WTC11 (cell line): ENCODE measurements around the gene RAB22A. TPM values are rescaled to one million over a fixed set of nuclear protein-coding genes. Genes with fewer than 3 reads are reported as not detected.
"Not testable (repeated sequence)": the region's sequence is repeated elsewhere in the genome, so short reads cannot be mapped to it uniquely, and the experiment has no call there.

Experiments used
- ATAC-seq: fragments of 200-7000 bp; cut with Tn5 transposase; 2 replicates; pipeline ENCODE4 v1.10.0; 2021; ENCODE audit warnings: mild to moderate bottlenecking, moderate library complexity
- CTCF ChIA-PET: fragments of 300-600 bp; sonication (Branson Sonifier 250); formaldehyde crosslinking; loops from one replicate; lab custom pipeline; 2021; ENCODE audit warnings: antibody characterized with exemption; lab: Charles Lee
- POLR2A ChIA-PET: fragments of 350-600 bp; sonication (Branson Sonifier 250); formaldehyde crosslinking; loops from one replicate; lab custom pipeline; 2021; ENCODE audit warnings: antibody characterized with exemption; lab: Charles Lee
- DNase-seq: peaks from one replicate; pipeline ENCODE4 v3.0.0; 2021; ENCODE audit warnings: low spot score
- H3K27ac Mint-ChIP-seq: 2 replicates; pipeline ENCODE4 v1.8.0; 2021; ENCODE audit warnings: mixed read lengths
- H3K27me3 Mint-ChIP-seq: 2 replicates; pipeline ENCODE4 v1.8.0; 2021; ENCODE audit warnings: low read depth, mild to moderate bottlenecking, moderate library complexity, mixed read lengths
- H3K36me3 Mint-ChIP-seq: 2 replicates; pipeline ENCODE4 v1.8.0; 2021; ENCODE audit warnings: mixed read lengths
- H3K4me1 Mint-ChIP-seq: 2 replicates; pipeline ENCODE4 v1.8.0; 2022; ENCODE audit warnings: mixed read lengths
- H3K4me3 Mint-ChIP-seq: 2 replicates; pipeline ENCODE4 v1.8.0; 2021; ENCODE audit warnings: mild to moderate bottlenecking, moderate library complexity, mixed read lengths
- H3K9me3 Mint-ChIP-seq: 2 replicates; pipeline ENCODE4 v1.8.0; 2021; ENCODE audit warnings: mixed read lengths
- ARID4B ChIP-seq: sonication (generic); formaldehyde crosslinking; IDR thresholded peaks from 2 replicates; pipeline ENCODE4 v1.8.0; 2023; ENCODE audit warnings: missing genetic modification reagents, mild to moderate bottlenecking, borderline replicate concordance
- ATF1 ChIP-seq: sonication (generic); formaldehyde crosslinking; IDR thresholded peaks from 2 replicates; pipeline ENCODE4 v1.8.1; 2023; ENCODE audit warnings: mild to moderate bottlenecking, moderate library complexity, missing genetic modification reagents
- ELF4 ChIP-seq: sonication (generic); formaldehyde crosslinking; IDR thresholded peaks from 2 replicates; pipeline ENCODE4 v1.8.1; 2022; ENCODE audit warnings: low read depth, mild to moderate bottlenecking, moderate library complexity, missing genetic modification reagents
- ESRRA ChIP-seq: sonication (generic); formaldehyde crosslinking; IDR thresholded peaks from 2 replicates; pipeline ENCODE4 v1.8.1; 2022; ENCODE audit warnings: mild to moderate bottlenecking, missing genetic modification reagents, borderline replicate concordance
- FOXP1 ChIP-seq: sonication (generic); formaldehyde crosslinking; IDR thresholded peaks from 2 replicates; pipeline ENCODE4 v1.8.0; 2022; ENCODE audit warnings: missing genetic modification reagents, mild to moderate bottlenecking, moderate library complexity, borderline replicate concordance
- IRF2 ChIP-seq: sonication (generic); formaldehyde crosslinking; IDR thresholded peaks from 2 replicates; pipeline ENCODE4 v1.8.0; 2022; ENCODE audit warnings: low read depth, missing genetic modification reagents, borderline replicate concordance
- MXD4 ChIP-seq: fragments of 250-450 bp; sonication (Bioruptor Pico); IDR thresholded peaks from 2 replicates; pipeline ENCODE4 v1.8.0; 2021; ENCODE audit warnings: mild to moderate bottlenecking, moderate library complexity, borderline replicate concordance
- NFYB ChIP-seq: sonication (generic); formaldehyde crosslinking; conservative IDR thresholded peaks from 2 replicates; pipeline ENCODE4 v1.8.0; 2022; ENCODE audit warnings: low read depth, missing genetic modification reagents
- SOX15 ChIP-seq: fragments of 250-450 bp; sonication (Bioruptor Pico); IDR thresholded peaks from 2 replicates; pipeline ENCODE4 v1.9.0; 2021; ENCODE audit warnings: mild to moderate bottlenecking
- SP1 ChIP-seq: sonication (generic); formaldehyde crosslinking; conservative IDR thresholded peaks from 2 replicates; pipeline ENCODE4 v1.8.1; 2022; ENCODE audit warnings: missing genetic modification reagents
- TEAD4 ChIP-seq: sonication (generic); formaldehyde crosslinking; IDR thresholded peaks from 2 replicates; pipeline ENCODE4 v1.8.0; 2022; ENCODE audit warnings: mild to moderate bottlenecking, missing genetic modification reagents
- USF2 ChIP-seq: sonication (generic); formaldehyde crosslinking; IDR thresholded peaks from 2 replicates; pipeline ENCODE4 v1.8.1; 2023; ENCODE audit warnings: mild to moderate bottlenecking, missing genetic modification reagents, moderate library complexity
- ZMAT4 ChIP-seq: fragments of 250-450 bp; sonication (Bioruptor Pico); IDR thresholded peaks from 2 replicates; pipeline ENCODE4 v1.9.0; 2021; ENCODE audit warnings: mild to moderate bottlenecking
- ZNF219 ChIP-seq: sonication (generic); formaldehyde crosslinking; IDR thresholded peaks from 2 replicates; pipeline ENCODE4 v1.8.0; 2023; ENCODE audit warnings: missing genetic modification reagents, mild to moderate bottlenecking, borderline replicate concordance
- ZNF532 ChIP-seq: fragments of 250-450 bp; sonication (Bioruptor Pico); IDR thresholded peaks from 2 replicates; pipeline ENCODE4 v1.9.0; 2021; ENCODE audit warnings: mild to moderate bottlenecking, borderline replicate concordance
- total RNA-seq: library from RNA; stranded (reverse); gene quantifications from 3 replicates; pipeline ENCODE4 v1.2.3, GENCODE V29; 2021

Gene RAB22A
- total RNA-seq, 1 experiment from 2014 or later: 6.0 TPM

- Mint-ChIP-seq H3K9me3 (no peaks in the 10 kb centered on the region), H3K4me3 (peak overlapping the region; percentile 27), H3K4me1 (peaks cover 38% of the 10 kb centered on the region), H3K27me3 (no peaks in the 10 kb centered on the region), H3K36me3 (peaks cover 9% of the 10 kb centered on the region), H3K27ac (peak overlapping the region; percentile 90)
- POLR2A ChIA-PET: interaction anchor here (1.2 kb wide), 1 partner anchor 20 kb away, joined by 3 read pairs; no protein-coding TSS in a partner anchor
- no peak for ATAC-seq
- CTCF ChIA-PET: interaction anchor here (0.8 to 1.0 kb wide), 2 partner anchors 161 to 174 kb away, joined by 3 to 4 read pairs; no protein-coding TSS in a partner anchor
- no peak for TF ChIP-seq IRF2
- no peak for DNase-seq
These were observed 99.2 kb downstream of the RAB22A start for GRCh38 chr20:58408603-58409246.

GRCh38 chr20:58414216-58414615 is 104.7 kb downstream of the RAB22A start:
- ATAC-seq, H3K27me3 Mint-ChIP-seq, H3K27ac Mint-ChIP-seq, H3K4me3 Mint-ChIP-seq, CTCF ChIA-PET, DNase-seq, POLR2A ChIA-PET, H3K9me3 Mint-ChIP-seq: not testable (repeated sequence)
- H3K36me3 Mint-ChIP-seq: peaks cover 23% of the 10 kb centered on the region
- peaks cover 47% of the 10 kb centered on the region for H3K4me1 Mint-ChIP-seq

- H3K27ac Mint-ChIP-seq, DNase-seq, H3K9me3 Mint-ChIP-seq: not testable (repeated sequence)
These were observed 105.3 kb downstream of the RAB22A start for GRCh38 chr20:58414786-58415185.

GRCh38 chr20:58416057-58416456 is 106.5 kb downstream of the RAB22A start:
- peak overlapping the region; percentile 94 for H3K27ac Mint-ChIP-seq
- DNase-seq: no peak

More at GRCh38 chr20:58414786-58415185, 105.3 kb downstream of the RAB22A start:
- H3K27me3 Mint-ChIP-seq, POLR2A ChIA-PET, H3K4me3 Mint-ChIP-seq, ATAC-seq, CTCF ChIA-PET: not testable (repeated sequence)
- peaks cover 29% of the 10 kb centered on the region for H3K36me3 Mint-ChIP-seq
- H3K4me1 Mint-ChIP-seq: peaks cover 41% of the 10 kb centered on the region

More at GRCh38 chr20:58416057-58416456, 106.5 kb downstream of the RAB22A start:
- ChIA-PET CTCF (no interaction called here), POLR2A (no interaction called here)
- no peak for ATAC-seq
- H3K4me1 Mint-ChIP-seq: peaks cover 33% of the 10 kb centered on the region
- H3K4me3 Mint-ChIP-seq: no peak overlapping the region
- peaks cover 7% of the 10 kb centered on the region; the same call in 1 of the 2 replicates for H3K27me3 Mint-ChIP-seq
- no peak for TF ChIP-seq ELF4 (CRISPR knock-in tag)
- no peak for TF ChIP-seq SP1 (CRISPR knock-in tag)
- TF ChIP-seq NFYB (CRISPR knock-in tag): no peak
- no peak for TF ChIP-seq ESRRA
- TF ChIP-seq ZMAT4 (CRISPR knock-in tag): no peak
- no peak for TF ChIP-seq FOXP1 (CRISPR knock-in tag)
- no peak for TF ChIP-seq ATF1 (CRISPR knock-in tag)
- no peak for TF ChIP-seq ZNF219 (CRISPR knock-in tag)
- no peak for TF ChIP-seq MXD4 (CRISPR knock-in tag)
- TF ChIP-seq SOX15: no peak
- TF ChIP-seq TEAD4 (CRISPR knock-in tag): no peak
- TF ChIP-seq USF2 (CRISPR knock-in tag): no peak
- no peak for TF ChIP-seq ARID4B (CRISPR knock-in tag)
- TF ChIP-seq ZNF532 (CRISPR knock-in tag): no peak
- peaks cover 38% of the 10 kb centered on the region for H3K36me3 Mint-ChIP-seq
- peaks cover 7% of the 10 kb centered on the region for H3K9me3 Mint-ChIP-seq
